GM19372 (cell line): Measurements from ENCODE around the gene MEGF11.

Source experiments
- ATAC-seq: cut with Tn5 transposase; IDR thresholded peaks from one replicate; pipeline ENCODE4 v1.9.1; 2021; ENCODE audit warnings: mild to moderate bottlenecking, low read depth, moderate library complexity; ENCODE audit not compliant: unreplicated experiment

The MEGF11 gene

DNA sequence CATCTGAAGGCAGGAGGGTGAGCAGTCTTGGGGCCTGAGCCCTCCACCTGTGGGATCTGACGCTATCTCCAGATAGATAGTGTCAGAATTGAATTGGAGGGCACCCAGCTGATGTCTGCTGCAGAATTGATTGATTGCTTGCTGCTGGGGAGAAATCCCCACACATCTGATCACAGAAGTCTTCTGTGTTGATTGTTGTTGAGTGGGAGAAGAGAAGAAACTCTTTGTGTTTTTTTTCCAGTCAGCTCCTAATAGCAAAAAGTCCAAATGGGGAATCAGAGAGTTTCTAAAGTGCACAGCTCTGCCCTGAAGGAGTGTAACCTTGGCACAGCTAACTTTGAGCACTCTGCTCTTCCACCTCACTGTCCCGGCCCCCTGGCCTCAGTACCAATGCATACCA lies 318.2 kb downstream of the MEGF11 start:
- ATAC-seq, result no peak

DNA sequence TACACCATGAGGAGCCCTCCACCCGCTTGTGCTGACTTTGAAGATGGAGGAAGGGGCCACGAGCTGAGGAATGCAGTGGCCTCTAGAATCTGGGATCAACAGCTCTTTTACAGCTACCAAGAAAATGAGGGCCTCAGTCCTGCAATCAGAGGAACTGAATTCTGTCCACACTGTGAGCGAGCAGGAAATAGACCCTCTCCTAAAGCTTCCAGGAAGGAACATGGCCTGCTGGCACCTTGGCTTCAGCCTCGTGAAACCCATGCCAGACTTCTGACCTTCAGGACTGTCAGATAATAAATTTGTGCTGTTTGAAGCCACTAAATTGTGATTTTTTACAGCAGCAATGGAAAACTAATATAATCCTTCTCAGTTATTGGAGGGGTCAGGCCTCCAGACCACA lies 322.3 kb downstream of the MEGF11 start:
- ATAC-seq, result no peak

DNA sequence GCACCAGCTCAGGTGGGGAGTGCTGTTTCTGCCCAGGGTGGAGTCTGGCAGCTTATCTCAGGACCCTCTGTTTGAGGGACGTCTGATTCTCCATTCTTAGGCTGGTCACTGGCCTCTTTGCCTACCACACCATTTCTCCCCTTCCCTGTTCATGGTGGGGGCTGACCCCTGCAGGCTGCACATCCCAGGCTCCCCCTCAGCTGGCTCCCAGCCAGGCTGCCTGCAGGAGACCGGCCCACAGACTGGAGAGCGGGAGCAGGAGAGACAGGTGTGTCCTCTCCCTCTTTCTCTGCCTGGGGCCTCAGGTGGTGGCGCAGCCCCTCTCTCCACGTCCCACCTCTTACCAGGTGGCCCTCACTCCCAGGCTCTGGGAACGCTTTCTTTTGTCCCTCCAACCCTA lies 323.4 kb downstream of the MEGF11 start:
- ATAC-seq, result no peak

DNA sequence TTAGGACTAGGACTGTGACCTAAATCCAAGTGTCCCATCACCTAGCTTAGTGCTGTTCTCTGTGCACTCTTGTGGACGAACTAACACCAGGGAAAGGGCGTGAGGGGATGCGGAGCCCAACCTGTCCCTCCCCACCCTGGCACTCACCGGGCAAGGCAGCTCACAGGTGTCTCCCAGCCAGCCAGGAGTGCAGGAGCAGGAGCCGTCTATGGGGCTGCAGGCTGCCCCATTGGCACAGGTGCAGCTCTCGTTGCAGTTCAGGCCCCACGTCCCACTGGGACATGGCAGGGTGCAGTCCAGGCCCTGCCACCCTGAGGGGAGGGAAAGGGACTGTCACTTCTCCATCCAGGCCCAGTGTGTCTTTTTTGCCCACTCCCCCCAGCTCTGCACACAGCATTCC lies 324.0 kb downstream of the MEGF11 start:
- ATAC-seq, result no peak

DNA sequence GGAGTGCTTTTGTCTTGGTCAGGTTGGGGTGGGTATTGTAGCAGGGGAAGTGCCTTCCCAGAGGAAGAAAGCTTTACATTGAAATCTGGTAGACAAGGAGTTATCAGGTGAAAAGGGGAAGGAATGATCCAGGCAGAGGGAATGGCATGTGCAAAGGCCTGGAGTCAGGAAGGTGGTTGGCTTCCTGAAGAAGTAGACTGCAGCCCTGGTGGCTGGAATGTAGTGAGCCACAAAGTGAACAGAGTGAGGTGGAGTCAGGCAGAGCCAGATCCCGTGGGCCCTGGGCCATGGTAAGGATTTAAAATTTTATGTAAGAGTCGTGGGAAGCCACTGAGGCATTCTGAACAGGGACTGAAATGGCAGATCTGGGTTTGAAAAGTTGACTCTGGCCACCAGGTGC lies 326.0 kb downstream of the MEGF11 start:
- ATAC-seq, result no peak

DNA sequence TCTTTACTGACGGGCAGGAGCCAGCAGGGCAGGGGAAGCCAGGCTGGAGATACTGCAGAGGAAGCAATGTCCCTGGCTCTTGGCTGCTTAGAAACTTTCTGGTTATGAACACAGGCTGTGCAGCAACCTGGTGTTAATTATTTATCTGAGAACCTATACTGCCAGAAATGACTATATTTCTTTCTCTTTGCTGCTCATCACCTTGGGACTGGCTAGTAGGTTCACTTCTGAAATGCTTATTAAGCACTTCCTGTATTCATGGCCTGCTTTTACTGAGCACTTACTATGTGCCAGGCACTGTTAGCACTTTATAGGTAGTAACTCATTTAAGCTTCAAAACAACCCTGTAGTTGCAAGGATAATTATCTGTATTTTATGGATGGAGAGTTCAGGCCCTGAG lies 326.7 kb downstream of the MEGF11 start:
- no peak for ATAC-seq

DNA sequence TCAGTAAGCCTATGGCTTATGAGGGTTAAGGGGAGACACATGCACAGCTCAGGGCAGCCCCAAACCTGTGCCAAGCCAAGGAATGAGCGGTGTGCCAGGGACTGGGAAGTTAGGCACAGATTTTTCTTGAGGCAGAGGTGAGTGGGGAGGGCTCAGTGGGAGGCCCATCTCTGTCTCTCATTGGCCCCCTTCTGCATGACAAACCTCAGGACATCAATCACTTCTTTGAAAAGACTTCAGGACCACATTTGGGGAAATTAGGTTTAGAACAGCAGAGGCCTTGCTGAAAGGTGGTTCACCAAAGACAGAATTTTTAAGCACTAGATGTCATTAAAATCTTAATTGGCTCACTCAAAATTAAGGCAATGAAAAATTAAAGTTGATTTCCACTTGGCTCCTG lies 327.1 kb downstream of the MEGF11 start:
- ATAC-seq, result no peak

DNA sequence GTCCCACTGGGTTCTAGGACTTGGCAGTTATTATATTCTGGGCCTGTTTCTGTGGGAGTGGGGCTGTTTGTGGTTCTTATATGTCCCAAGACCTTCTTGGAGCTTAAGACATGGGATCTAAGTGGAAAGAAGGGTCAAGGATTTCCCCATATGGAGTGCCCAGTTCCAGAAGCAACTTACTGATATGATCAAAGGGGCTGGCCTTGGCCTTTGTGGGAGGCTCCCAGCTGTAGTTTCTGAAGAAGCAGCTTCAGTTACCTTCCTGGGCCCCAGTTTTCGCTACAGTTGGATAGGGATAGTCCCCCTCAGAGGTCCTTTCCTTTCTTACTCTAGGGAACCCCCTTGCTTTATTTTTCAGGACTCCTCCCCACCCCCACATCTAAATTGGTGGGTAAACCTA lies 328.2 kb downstream of the MEGF11 start:
- no peak for ATAC-seq

DNA sequence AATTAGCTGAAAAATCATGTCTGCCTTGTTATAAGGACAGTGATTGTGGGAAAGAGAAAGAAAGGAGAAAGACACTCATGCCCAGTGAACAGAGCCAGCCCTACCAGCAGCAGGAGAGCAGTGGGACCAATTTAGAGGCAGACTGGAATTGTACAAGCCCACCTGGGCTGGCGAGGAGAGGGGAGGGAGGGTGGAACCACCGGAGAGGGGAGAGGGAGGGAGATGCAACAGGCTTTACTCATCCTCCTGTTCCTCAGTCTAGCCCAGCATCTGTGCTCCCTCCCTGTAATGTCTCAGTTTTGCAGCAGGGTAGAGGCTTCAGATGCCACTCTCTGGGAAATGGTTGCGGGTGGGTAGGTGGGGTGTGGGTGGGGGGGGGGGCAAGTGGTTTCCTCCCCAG lies 329.5 kb downstream of the MEGF11 start:
- ATAC-seq, result no peak

DNA sequence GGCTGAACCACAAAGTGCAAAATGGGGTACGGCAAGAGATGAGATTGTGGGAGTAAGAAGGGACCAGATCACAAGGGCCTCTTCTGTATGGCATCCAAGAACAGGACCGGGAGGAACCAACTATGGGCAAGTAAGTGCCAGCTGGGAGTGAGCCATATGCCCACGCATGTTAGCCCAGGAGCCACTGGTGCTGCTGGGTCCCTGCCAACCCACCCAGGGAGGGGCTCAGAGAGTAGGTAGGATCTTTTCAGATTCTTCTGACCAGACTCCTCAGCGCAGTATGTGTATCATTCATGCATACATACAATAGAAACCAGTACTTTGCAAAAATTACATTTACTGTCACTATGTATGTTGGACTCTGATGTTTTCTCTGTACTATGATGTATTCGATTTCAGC lies 330.3 kb downstream of the MEGF11 start:
- ATAC-seq, result no peak

DNA sequence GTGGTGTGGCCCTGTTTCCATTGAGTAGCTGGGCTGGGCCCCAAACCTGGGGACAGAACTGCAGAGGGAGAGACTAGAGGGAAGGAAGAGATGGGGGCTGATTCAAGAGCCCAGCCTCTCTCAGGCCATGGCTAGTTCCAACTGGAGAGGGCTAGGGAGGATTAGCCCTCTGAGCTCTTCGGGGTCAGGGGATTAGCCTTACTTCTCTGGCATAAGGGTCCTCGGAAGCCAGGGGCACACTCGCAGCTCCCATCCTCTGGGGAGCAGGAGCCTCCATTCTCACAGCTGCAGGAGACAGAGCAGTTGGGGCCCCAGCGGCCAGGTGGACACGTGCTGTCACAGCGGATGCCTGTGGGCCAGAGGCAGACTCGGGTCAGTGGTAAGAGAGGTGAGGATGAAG lies 330.9 kb downstream of the MEGF11 start:
- no peak for ATAC-seq

DNA sequence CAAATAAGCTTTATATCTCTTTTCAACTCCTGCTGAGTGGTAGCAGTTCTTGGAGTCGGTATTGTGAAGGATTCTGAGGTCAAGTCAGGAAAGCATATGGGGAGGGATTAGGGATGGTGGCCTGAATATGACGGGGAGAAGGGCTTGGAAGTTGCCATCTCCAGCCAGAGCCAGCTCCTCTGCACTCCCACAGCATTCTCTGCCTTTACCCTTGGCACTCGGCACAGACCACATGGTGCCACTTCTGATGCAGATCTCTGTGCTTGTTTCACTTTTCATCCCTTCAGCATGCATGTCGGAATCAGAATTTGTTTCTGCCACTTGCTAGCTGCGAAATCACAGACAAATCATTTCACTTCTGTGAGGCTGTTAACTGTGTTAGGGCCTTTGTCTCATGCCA lies 331.8 kb downstream of the MEGF11 start:
- ATAC-seq, result no peak

DNA sequence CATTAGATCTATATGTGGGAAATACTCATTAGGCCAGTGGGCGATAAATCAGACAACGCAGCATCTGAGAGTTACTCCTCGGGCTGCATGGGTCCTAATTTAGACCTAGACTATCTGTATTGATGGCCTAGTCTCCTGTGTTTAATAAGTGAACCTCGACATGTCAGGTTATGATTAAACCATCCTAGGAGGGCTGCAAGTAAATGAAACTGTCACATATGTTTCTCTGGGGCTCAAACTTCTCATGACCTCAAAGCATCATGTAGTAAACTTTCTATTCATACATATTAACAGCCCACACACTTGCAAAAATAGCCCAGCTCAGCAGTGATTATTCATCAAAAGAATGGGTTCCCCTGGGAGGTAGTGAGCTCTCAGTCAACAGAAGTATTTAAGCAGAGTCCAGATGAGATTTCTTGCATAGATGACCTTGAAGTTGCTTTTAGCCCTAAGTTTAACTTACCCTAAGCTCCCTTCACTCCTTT lies 332.7 kb downstream of the MEGF11 start:
- ATAC-seq, result no peak

DNA sequence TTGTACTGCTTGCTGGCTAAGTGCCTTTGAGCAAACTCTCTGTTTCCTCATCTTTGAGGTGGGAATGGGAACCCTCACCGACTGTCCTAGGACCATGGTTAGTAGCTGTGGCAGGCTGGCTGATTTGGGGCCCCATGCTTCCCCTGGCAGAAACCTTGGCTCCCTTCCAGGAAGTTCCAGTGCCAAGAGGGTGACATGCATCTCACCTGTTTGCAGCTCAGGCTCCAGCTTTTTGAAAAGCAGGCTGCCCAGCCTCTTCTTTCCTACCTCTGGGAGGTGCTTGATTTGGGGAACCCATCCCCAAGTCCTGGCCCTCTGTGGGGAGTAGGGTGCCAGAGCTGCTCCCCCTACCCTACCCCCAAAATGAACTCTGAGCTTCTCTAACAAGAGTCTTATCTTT lies 333.4 kb downstream of the MEGF11 start:
- no peak for ATAC-seq

DNA sequence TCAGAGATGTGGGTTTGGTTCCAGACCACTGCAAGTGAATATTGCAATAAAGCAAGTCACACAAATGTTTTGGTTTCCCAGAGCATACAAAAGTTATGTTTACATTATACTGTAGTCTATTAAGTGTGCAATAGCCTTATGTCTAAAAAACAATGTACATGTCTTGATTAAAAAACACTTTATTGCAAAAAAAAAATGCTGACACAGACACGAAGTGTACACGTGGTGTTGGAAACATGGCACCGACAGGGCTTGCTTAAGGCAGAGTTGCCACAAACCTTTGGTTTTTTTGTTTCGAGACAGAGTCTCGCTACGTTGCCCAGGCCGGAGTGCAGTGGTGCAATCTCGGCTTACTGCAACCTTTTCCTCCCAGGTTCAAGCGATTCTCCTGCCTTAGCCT lies 334.2 kb downstream of the MEGF11 start:
- ATAC-seq, result no peak

DNA sequence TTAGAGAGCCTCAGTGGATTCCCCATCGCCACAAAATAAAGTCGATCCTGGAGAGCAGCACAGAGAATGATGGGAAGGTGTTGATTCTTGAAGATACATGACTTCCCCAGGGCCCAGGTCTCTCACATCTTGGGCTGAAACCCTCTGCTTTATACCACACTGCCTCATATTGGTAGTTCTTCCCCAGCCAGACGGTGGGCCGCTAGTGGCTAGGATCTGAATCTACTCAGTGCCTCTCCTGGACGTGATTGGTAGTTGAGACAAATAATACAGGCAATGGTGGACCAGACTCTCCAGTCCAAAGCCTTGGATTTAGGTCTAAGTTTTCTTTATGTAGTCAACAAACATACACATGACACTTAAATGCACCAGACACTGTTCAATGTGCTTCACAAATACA lies 334.6 kb downstream of the MEGF11 start:
- no peak for ATAC-seq

DNA sequence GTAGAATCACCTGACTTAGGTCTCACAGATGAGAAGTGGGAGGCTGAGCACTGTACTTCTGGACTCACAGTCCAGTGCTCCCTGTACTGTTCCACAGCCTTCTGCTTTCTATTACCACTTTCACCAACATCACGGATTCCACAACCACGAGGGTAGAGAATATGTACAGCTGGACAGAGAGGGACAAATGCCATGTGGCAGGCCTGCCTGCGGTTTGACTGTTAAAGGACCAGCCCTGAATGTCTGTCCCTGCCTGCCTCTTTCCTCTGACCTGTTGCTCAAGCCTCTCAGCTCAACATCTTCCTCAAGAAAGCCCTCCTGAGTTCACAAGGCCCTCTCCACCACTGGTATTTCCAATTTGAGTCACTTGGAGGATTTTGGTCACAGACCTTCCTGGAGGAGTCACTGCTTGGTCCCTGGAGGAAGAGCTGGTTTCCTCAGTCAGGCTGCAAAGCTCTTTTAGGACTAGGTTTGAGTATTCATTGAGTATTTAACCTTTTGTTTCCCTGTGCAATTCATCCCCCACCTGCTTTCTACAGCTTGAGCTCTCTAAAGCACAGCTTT lies 335.1 kb downstream of the MEGF11 start:
- no peak for ATAC-seq

DNA sequence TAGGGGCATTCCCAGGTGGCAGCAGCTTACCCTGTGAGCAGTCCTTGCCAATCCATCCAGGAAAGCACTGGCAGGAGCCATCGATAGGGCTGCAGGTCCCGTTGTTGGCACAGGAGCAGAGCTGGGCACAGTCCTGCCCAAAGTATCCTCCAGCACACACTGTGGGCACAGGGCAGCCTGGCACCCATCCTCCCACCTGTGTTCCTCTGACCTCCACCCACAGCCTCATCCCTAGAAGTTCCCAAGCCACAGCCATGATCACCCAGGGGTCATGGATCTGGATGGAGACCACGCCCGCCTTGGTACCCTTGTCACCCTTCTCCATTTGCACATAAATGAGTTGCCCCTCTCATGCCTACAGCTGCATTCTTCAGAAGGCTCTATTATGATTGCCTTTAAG lies 335.6 kb downstream of the MEGF11 start:
- ATAC-seq, result no peak

DNA sequence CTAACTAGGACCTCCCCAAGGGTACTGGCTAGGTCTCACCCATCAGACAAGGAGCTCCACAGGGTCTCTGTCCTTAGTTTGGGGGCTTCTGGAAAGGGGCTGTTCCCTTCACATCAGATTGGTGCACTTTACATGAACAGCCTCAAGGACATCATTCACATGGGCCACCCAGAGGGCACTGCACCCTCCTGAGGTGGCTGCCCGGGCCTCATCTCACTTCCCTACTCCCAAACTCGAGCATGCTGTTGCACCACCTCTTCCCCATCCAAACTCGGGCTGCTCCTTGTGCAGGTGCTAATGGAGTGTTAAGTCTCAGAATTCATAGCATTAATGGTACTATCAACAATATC lies 336.2 kb downstream of the MEGF11 start:
- ATAC-seq, result peak; percentile 2

DNA sequence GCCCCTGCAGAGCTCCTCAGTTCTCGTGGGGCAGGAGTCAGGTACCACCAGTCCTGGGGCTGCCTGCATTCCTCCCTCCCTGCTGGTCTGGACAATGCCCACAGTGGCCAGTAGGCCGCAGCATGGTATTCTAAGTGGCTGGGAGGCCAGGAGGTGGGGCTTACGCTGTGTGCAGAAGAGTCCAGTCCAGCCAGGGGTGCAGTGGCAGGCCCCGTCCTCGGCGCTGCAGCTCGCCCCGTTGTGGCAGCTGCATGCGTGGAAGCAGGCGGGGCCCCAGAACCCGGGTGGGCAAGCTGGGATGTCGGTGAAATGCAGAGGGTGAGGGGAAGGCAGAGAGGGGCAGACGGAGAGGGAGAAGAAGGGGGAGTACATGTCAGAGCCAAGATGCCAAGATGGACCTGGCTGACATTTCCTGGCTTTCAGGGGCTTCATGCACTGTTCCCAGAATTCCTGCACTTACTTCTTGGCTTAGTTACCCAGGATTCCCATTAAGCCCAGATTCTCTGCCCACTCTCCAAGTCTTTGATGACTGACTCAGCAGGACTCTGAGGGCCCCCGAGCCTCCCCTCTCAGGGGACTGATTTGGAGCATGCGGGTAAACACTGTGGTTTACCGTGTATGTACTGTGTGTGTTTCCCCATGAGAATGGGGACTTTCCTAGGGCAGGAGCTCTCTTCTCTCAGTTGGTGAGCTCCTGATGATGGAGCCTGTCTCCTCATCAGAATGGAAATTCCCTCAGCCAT lies 336.7 kb downstream of the MEGF11 start:
- peak; percentile 51 for ATAC-seq

DNA sequence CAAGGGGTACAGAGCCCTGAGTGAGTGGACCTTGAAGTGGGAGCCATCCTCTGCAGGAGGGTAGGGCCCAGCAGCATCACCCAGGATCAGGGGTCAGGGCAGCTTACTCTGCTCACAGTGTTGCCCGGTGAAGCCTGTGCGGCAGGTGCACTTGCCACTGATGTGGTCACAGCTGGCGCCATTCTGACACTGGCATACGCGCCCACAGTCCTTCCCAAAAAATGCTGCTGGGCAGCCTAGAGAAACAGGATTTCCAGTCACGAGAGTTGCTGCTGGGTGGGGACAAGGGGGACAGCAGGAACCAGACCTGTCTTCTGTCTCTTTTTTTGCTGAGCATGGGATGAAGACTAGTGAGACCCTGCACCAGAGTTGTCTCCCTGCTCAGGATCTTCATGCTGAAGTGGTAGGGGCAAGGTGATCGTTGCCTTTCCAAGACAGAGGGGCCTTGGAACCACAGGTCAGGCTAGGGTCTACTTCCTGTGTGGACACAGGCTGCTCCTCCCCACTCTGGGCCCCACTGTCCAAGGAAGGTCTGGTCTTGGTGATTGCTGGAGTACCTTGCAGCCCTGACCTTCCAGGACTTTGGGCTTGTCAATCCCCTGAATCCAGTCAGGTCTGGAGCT lies 337.4 kb downstream of the MEGF11 start:
- no peak for ATAC-seq
